LNCaP clone FGC (cell line): ENCODE results near the gene GTPBP10.

Experiments used
- DNase-seq: peaks from one replicate; pipeline ENCODE4 v3.0.0-alpha.2; 2011; ENCODE audit warnings: low read depth
- H3K4me3 ChIP-seq: 2 replicates; pipeline ENCODE4 v1.5.1; 2011; ENCODE audit warnings: mild to moderate bottlenecking, low read depth, low read length, control low read depth
- CTCF ChIP-seq: IDR thresholded peaks from 2 replicates; pipeline ENCODE4 v1.5.1; 2012; ENCODE audit warnings: mild to moderate bottlenecking; ENCODE audit not compliant: control insufficient read depth, insufficient read depth; ENCODE audit errors: extremely low read depth

Gene GTPBP10

GRCh38 chr7:90346336-90347125 lies at the start of gene GTPBP10:
Gene GTPBP10, plus strand, starts transcription at chr7:90346716. Its CDS starts 26 bp downstream, at chr7:90346742.
- peak; percentile 78 for TF ChIP-seq CTCF
- DNase-seq = peak; percentile 88

GRCh38 chr7:90298145-90299038 lies 48.1 kb upstream of the GTPBP10 start:
- no peak overlapping the region for H3K4me3 ChIP-seq
- TF ChIP-seq CTCF = peak; percentile 75
- no peak for DNase-seq

More at GRCh38 chr7:90346336-90347125, at the start of gene GTPBP10:
- H3K4me3 ChIP-seq = peak within 1 kb of the TSS; percentile 96

GRCh38 chr7:90303241-90303640 lies 43.3 kb upstream of the GTPBP10 start:
- no peak overlapping the region for H3K4me3 ChIP-seq
- no peak for TF ChIP-seq CTCF
- DNase-seq = peak; percentile 85

GRCh38 chr7:90309872-90310271 lies 36.6 kb upstream of the GTPBP10 start:
- TF ChIP-seq CTCF = peak; percentile 13; the same call in 1 of the 2 replicates
- DNase-seq = no peak
- H3K4me3 ChIP-seq = no peak overlapping the region

GRCh38 chr7:90311175-90311574 lies 35.3 kb upstream of the GTPBP10 start:
- DNase-seq = no peak
- H3K4me3 ChIP-seq = no peak overlapping the region
- no peak for TF ChIP-seq CTCF

GRCh38 chr7:90312745-90313144 lies 33.8 kb upstream of the GTPBP10 start:
- no peak overlapping the region for H3K4me3 ChIP-seq
- TF ChIP-seq CTCF = peak; percentile 21; the same call in 1 of the 2 replicates
- DNase-seq = no peak
